ENCODE results near the gene GLDN. TPM values are rescaled to one million over a fixed set of nuclear protein-coding genes. Genes with fewer than 3 reads are reported as not detected.

Gene GLDN
- total and polyA plus RNA-seq, 2 experiments from 2014 or later: 0.32 to 1.2 TPM

GRCh38 chr15:51390241-51390965, 48.9 kb downstream of the GLDN start (continued):
- TF ChIP-seq ZNF462 (CRISPR knock-in tag; IDR thresholded peaks at IDR 0.05) (no peak), STAT1 (IDR thresholded peaks at IDR 0.05; ENCODE audit: unreplicated experiment) (no peak), ZNF114 (CRISPR knock-in tag; IDR thresholded peaks at IDR 0.05) (no peak), CREB1 (CRISPR knock-in tag; IDR thresholded peaks at IDR 0.05; ENCODE audit: low read depth) (no peak), REST (IDR thresholded peaks at IDR 0.05; ENCODE audit: unreplicated experiment) (no peak), POLR2AphosphoS5 (IDR thresholded peaks at IDR 0.05; ENCODE audit: low read depth) (no peak)
- TF ChIP-seq, protein P1, sequence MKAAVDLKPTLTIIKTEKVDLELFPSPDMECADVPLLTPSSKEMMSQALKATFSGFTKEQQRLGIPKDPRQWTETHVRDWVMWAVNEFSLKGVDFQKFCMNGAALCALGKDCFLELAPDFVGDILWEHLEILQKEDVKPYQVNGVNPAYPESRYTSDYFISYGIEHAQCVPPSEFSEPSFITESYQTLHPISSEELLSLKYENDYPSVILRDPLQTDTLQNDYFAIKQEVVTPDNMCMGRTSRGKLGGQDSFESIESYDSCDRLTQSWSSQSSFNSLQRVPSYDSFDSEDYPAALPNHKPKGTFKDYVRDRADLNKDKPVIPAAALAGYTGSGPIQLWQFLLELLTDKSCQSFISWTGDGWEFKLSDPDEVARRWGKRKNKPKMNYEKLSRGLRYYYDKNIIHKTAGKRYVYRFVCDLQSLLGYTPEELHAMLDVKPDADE (IDR thresholded peaks at IDR 0.05): no peak

All from GM23338 (cell line).